ENCODE data around the gene EPB41L2. TPM values are rescaled to one million over a fixed set of nuclear protein-coding genes. Genes with fewer than 3 reads are reported as not detected.

The EPB41L2 gene
- total RNA-seq, 1 experiment from 2014 or later = 106 TPM

GRCh38 chr6:130937942-130938604 is 125.0 kb downstream of the EPB41L2 start (continued):
- TF ChIP-seq ZNF425 (CRISPR knock-in tag; conservative IDR thresholded peaks at IDR 0.05) = no peak
- no peak for TF ChIP-seq AFF4 (CRISPR knock-in tag; IDR thresholded peaks at IDR 0.05; ENCODE audit: borderline replicate concordance)
- no peak for TF ChIP-seq NR1H2 (CRISPR knock-in tag; IDR thresholded peaks at IDR 0.05)
- no peak for TF ChIP-seq NFYB (CRISPR knock-in tag; conservative IDR thresholded peaks at IDR 0.05; ENCODE audit: low read depth)
- no peak for TF ChIP-seq ZNF423 (CRISPR knock-in tag; IDR thresholded peaks at IDR 0.05)
- TF ChIP-seq ZSCAN18 (CRISPR knock-in tag; IDR thresholded peaks at IDR 0.05) = no peak
- TF ChIP-seq NR2C2 (CRISPR knock-in tag; IDR thresholded peaks at IDR 0.05) = no peak
- no peak for TF ChIP-seq GABPB1 (CRISPR knock-in tag; IDR thresholded peaks at IDR 0.05)
- no peak for TF ChIP-seq ZNF317 (CRISPR knock-in tag; IDR thresholded peaks at IDR 0.05; ENCODE audit: borderline replicate concordance, low read depth)

GRCh38 chr6:130936933-130937332 is 126.1 kb downstream of the EPB41L2 start:
- Mint-ChIP-seq H3K4me1 (peaks cover 32% of the 10 kb centered on the region), H3K36me3 (no peaks in the 10 kb centered on the region), H3K27me3 (ENCODE audit: low read depth) (no peaks in the 10 kb centered on the region), H3K9me3 (no peaks in the 10 kb centered on the region), H3K27ac (peak overlapping the region; percentile 74; the same call in 1 of the 2 replicates), H3K4me3 (no peak overlapping the region)
- no peak for ATAC-seq
- CTCF ChIA-PET = no interaction called here
- POLR2A ChIA-PET = interaction anchor here (0.7 kb wide), 1 partner anchor 278 kb away, joined by 4 read pairs; no protein-coding TSS in a partner anchor
- no peak for DNase-seq (ENCODE audit: low spot score)
- TF ChIP-seq PRDM15 (CRISPR knock-in tag; IDR thresholded peaks at IDR 0.05) = no peak
- no peak for TF ChIP-seq NFE2L1 (CRISPR knock-in tag; IDR thresholded peaks at IDR 0.05)
- no peak for TF ChIP-seq USF1 (CRISPR knock-in tag; IDR thresholded peaks at IDR 0.05)
- no peak for TF ChIP-seq NR2C2 (CRISPR knock-in tag; IDR thresholded peaks at IDR 0.05)
- no peak for TF ChIP-seq AR (CRISPR knock-in tag; IDR thresholded peaks at IDR 0.05)
- no peak for TF ChIP-seq ZNF138 (CRISPR knock-in tag; conservative IDR thresholded peaks at IDR 0.05)
- no peak for TF ChIP-seq OVOL2 (CRISPR knock-in tag; IDR thresholded peaks at IDR 0.05; ENCODE audit: borderline replicate concordance)
- no peak for TF ChIP-seq ZBTB43 (CRISPR knock-in tag; IDR thresholded peaks at IDR 0.05)
- TF ChIP-seq FOXP4 (CRISPR knock-in tag; IDR thresholded peaks at IDR 0.05) = no peak
